NCI-H2029 (cell line): Measurements from ENCODE around the gene YIPF7.
A peak's percentile ranks its signal among the peaks of the same experiment; 100 is the strongest.

Experiments used
- DNase-seq: peaks from one replicate; lab custom pipeline; 2025; lab: John Stamatoyannopoulos, UW

The YIPF7 gene

DNA sequence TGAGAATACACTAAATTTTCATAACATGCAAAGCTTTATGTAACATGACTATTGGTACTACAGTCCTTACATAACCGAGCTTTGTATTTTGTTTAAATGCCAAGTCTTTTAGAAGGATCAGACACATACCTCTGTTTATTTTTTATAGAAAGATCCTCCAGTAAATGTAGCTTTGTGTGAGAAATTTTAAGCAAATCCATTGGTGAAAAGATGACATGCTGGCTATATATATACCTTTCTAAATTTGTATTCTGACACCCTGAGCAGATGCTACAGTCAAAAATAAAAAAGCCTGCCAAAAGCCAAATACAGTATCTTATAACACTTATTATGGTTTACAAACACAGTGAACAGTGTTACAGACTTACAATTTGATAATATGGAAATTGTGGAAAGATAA is at the start of gene YIPF7:
TSS of gene YIPF7 (minus strand) at position 201 of the 400 bp plus-strand sequence. CDS start 1,525 bp downstream, outside the sequence.
- DNase-seq: no peak

DNA sequence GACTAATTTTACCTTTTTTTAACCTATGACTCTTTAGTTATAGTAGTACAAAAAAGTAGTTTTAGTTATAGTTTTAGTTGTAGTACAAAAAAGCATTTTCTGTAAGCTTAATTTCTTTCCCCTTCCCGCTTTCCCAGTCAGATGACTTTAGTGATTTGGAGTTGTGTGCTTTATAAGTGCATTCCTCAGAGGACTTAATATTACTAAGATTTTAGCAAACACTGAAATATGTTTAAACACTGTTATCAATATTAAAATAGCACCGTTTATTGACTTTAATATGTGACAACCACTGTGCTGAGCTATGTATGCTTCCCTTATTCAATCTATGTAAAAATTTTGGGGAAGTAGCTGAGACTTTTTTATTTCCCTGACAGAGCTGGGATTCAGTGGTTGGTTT is 49.6 kb upstream of the YIPF7 start:
- no peak for DNase-seq

DNA sequence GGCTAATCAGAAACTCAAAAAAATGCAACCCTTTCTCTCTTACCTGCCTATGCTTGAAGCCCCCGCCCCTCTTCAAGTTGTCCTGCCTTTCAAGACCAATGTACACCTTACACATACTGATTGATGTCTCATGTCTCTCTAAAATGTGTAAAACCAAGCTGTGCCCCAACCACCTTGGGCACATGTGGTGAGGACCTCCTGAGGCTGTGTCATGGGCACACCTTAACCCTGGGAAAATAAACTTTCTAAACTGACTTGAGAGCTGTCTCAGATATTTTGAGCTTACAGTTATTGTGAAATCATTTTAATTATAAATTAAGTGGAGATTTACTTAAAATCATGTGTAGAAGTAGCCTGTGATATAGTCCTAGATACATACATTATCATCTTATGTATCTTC is 49.0 kb upstream of the YIPF7 start:
- DNase-seq: no peak

DNA sequence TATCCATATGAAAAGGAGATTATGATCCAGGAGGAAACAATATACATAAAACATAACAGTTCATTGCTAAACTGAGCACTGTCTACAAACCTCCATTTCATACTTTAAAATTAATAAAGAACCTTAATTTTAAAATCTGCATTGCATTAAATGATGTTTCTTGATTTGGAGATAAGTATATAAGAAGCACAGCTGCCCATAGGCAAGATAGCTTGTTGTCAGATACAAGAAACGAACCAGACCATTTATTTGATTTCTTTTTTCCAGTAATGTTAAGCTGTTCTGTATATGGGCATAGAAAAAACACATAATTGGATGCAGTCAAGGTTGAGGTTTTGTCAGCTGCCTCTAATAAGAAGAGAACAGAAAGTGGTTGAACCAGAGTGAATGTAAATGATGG is 33.2 kb upstream of the YIPF7 start:
- no peak for DNase-seq

DNA sequence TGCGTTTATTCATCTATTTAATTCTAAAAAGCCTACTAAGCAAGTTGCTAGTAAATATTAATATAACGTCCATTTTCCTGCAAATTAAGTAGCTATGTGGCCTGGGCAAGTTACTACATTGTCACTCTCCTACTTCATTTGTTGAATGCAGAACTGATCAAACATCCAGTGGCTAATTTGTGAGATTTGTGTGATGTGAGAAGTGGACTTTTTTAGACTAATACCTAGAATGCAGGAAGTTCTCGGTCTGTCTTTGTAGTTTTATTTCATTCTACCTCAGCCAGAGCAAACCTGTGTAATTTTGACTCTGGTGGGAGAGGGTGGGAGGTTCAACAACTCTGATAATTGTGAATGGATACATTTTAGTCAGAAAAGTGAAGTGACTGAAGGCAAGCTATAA is 27.6 kb upstream of the YIPF7 start:
- no peak for DNase-seq

DNA sequence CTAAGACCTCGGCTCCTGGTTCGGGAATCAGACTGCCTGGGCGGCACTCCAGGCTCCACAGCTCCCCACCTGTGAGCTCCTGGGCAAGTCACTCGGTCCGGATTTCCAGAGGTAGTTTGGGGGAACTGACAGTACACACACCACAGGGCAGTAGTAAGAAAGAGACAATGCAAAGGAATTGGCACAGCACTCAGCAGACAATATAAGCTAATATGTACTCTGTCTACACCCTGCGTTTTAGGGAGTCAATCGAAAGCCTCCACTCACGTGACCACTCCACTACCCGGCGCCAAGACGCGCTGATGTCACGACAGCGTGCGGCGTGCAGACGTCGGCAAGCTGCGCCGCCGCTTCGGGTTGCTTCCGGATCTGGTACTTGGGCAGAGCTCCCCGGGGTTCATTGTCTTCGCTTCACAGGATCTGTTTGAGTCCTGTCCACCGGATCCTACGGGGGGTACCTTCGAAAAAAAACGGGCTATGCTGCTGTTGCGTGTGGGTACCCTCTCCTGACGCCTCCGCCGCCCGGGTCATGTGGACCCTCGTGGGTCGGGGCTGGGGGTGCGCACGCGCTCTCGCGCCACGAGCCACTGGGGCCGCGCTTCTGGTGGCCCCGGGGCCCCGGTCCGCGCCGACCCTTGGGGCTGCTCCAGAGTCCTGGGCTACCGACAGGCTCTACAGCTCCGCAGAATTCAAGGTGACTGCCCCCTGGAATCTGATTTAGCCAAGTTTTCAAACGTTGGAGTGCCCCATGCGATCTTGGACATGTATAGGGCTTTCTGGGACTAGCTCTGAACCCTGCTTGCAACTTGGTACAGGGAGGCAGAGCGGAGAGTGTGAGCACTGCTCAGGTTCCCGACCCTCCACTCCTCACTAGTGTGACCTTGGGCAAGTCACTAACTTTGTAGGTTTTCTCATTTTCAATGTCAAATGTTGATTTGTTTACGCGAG is 26.9 kb upstream of the YIPF7 start, which contains the start of gene GUF1:
TSS of gene GUF1 (plus strand) at position 327 of the 948 bp plus-strand sequence. CDS start at position 530, 203 bp downstream.
- DNase-seq: peak; percentile 85

DNA sequence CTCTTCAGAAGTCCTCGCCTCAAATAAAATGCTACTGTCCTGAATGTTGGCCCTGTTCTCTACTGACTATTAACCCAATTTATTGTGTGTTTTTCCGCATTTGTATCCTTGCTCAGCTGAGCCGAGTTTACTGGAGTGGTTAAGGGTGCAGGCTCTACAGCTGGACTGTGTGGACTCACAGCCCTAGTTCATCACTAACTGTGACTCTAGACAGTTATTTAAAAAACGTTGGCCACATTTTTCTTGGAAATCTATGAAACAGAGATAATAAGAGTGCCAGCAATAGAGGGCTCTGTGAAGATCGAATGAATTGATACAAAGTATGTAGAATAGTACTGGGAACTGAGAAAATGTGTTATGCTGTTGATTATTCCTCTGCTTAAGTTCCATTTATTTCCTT is 23.9 kb upstream of the YIPF7 start:
- DNase-seq: no peak

DNA sequence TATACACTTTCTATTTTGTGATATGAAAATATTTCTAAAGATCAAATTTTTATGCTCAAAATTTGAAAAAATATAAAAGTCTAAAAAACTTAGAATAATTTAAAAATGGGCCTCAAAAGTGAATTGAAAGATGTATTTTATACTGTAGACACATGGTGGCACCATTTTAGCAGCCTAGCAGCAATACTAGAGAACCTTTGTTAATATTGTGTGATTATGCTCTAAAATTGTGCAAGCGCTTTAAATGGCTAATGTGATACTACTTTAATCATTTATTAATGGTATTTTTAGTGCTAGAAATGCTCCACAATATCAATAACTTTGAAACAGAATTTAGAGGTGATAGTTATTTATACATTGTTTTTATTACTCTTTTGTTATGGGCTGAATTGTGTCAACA is 23.0 kb upstream of the YIPF7 start:
- no peak for DNase-seq

DNA sequence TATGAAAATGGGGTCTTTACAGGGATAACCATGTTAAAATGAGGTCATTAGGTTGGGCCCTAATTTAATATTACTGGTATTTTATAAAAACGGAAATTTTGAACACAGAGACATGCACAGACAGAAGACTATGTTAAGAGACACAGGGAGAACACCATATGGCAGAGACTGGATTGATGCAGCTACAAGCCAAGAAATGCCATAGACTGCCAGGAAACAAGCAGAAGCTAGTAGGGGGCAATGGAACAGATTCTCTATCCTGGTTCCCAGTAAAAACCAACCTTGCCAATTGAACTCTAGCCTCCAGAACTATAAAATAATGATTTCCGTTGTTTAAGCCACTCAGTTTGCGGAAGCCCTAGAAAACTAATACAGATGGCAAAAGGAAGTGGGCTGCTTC is 20.2 kb upstream of the YIPF7 start:
- DNase-seq: no peak

DNA sequence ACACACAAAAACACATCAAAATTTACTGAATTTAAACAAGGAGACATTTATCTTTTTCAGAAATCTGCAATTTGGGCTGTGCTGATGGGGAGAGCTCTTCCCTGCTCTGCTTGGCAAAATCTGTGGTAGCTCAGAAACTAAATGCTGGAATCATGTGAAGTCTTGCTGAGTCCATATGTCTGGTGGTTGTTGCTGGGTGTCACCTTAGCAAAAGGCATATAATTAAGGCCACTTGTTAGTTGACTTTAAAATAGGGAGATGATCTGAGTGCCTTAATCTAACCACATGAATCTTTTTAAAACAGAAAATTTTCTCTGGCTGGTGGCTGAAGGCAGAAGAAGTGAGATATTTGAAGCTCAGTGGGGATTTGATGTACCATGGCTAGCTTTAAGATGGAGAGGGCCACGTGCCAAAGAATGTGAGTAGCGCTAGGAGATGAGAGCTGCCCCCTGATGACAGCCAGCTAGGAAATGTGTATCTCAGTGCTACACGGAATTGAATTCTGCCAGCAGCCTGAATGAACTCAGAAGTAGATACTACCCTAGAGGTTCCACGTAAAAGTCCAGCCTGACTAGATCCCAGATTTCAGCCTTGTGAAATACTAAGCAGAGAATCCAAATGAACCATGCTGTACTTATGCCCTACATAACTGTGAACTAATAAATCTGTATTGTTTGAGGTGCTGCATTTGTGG is 19.2 kb upstream of the YIPF7 start:
- DNase-seq: no peak

DNA sequence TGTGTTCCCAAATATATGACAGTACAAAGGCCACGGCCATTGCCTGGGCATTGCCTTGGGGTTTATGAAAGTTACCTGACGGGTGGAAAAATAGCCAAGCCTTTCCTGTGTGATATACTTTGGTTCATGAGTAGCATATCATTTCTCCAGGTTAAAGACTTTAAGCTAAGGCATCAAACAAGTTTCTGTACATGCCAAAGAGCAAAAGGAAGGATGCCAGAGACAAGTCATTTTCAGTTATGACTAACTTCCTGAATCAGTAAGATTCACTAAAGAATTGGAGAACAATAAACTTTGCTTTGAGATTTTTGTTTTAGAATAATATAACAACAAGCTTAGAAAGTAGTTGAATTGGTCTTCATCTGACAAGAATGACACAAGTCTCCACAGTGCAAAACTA is 17.1 kb upstream of the YIPF7 start:
- DNase-seq: no peak

DNA sequence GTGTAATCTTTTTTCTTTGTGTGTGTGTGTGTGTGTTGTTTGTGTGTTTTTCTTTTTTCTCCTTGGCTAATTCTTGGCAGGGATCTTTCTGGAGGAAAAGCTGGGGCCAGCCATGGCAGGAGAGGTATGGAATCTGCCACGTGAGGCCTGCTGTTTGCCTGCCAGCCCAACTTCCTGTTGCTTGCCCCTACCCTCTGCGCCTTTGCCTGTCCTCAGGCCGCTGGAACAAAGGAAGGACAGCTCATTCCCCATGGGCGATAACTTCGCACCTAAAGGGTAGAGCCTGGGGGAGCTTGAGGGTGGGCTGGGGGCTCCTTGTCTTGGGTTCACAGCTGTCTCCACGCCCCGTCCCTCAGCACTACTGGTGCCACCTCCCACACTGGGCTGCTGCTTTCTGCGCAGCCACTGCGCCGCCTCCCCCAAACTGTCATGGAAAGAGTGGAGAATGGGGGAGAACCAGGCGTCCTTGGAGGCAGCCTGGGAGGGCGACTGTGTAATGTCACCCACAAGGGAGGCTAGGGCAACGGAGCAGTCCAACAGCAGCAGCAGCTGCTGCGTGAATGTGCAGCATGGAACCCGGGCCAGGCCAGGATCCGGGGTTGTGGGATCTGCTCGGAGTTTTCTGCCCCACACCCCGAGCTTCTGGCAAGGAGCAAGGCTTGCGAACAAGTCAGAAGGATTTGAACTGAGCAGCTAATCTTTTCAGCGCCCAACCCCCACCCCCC is 12.3 kb upstream of the YIPF7 start:
- no peak for DNase-seq

DNA sequence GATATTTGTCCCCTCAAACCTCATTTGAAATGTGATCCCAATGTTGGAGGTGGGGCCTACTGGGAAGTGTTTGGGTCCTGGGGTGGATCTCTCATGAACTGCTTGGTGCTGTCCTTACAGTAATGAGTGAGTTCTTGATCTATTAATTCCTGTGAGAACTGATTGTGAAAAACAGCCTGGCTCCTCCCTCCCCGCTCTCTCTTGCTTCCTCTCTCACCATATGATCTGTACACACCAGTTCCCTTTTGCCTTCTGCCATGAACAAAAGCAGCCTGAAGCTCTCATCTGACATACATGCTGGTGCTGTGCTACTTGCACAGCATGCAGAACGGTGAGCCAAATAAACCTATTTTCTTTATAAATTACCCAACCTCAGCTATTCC is 11.2 kb upstream of the YIPF7 start:
- no peak for DNase-seq

DNA sequence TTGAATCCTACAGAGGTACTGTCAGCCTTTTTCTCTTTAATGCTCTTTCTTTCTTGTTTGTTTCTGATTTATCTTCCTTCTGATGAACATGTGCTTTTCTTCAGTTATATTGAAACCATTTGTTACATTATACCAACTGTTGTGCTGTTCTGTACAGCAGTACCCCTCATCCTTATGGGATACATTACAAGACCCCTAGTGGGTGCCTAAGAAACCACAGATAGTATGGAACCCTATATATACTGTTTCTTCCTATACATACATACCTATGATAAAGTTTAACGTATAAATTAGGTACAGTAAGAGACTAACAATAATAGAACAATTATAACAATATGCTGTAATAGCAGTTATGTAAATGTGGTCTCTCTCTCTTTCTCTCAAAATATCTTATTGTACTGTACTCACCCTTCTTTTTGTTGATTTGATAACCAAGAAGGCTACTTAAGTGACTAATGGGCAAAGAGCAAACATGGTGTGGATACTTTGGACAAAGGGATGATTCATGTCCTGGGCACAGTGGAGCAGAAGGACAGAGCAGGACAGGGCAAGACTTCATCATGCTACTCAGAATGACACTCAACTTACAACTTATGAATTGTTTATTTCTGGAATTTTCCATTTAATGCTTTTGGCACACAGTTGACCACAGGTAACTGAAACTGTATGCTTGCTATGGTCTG is 10.7 kb upstream of the YIPF7 start:
- DNase-seq: no peak

DNA sequence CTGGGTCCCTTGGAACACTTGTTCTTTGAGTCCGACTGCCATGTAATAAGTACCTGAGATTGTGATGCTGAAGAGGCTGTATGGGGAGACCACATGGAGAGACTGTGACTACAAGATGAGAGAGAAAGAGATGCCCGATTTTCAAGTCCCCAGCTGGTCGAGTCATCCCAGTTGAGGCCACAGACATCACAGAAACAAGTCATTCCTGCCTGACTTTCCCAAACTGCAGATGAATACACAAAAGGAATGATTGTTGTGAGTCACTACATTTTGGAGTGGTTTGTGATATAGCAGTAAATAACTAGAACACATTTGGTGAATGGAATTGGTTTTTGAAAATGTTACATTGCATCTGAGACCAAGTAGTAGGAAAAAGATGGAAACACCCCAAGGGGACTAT is 9.0 kb upstream of the YIPF7 start:
- DNase-seq: no peak

DNA sequence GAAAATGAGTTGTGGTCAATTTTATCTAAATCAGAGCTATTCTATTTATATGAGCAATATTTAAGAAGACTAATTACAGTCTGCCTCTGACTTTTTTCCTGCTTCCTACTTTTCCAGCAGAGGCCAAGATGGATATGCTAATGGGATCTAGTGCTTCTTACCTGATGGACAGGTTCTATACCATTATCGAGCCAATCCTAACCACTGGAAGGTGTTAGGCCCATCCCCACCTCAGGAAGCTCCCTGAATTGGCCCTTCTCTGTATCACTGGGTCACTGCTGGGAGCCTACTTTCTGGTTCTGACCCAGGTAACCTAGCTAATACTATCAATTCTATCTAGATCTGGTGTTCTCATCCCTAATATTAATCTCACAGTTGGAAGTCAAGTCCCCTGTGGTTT is 577 bp upstream of the YIPF7 start:
- DNase-seq: no peak

DNA sequence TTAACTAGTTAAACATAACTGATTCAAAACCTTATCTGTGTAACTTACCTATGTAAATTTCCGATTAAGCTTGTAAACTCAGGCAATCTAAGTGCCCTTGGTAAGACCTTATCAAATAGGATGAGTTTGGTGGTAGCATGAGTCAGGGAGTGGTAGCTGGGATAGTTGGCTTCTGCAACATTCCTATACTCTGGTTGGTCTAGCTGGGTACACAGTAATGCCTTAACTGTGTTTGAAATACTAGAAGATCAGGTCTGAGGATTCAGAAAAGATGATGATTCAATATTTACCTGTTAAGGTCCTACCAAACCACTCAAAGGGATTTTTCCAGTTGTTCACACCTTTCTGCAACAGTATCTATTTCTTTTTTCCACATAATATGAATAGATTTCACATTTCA is 5.3 kb downstream of the YIPF7 start:
- no peak for DNase-seq

DNA sequence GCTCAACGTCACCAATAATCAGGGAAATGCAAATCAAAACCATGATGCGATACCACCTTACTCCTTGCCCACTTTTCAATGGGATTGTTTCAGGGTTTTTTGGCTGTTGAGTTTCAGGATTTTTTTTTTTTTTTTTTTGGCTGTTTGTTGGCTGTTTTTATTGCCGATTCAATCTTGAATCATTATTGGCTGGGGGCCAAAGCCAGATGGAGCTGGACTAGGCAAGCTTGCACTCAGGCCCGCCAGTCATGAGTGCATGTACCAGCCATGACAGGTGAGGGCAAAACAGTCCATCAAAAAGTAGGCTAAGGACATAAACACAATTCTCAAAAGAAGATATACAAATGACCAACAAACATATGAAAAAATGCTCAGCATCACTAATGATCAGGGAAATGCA is 13.3 kb downstream of the YIPF7 start:
- no peak for DNase-seq

DNA sequence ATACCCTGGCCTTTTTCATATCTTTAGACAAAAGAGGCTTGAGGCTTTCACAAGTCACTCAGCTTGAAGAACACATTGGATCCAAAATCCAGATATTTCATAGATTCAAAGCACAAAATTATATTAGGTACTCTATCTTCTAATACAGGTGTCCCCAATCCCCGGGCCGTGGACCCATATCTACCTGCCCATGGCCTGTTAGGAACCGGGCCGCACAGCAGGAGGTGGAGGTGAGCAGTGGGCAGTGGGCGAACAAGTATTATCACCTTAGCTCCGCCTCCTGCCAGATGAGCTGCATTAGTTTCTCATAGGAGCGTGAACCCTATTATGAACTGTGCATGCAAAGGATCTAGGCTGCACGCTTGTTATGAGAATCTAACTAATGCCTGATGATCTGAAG is 18.7 kb downstream of the YIPF7 start:
- no peak for DNase-seq

DNA sequence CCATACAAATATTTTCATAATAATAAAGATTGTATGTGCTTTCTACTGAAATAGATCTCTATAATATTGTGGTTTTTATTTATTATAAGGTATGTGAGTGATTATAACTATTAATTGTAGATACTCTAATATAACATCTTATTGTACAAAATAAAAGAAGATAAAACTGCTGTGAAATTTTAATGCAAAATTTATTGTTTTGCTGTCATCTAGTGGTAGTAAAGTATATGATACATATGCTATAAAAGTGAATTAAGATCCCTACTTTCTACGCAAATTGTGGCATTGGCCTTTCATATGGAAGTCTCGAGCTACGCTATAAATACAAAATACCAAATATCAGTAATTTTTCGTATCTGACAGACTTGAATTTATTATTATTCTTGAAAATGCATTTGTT is 19.3 kb downstream of the YIPF7 start:
- no peak for DNase-seq

DNA sequence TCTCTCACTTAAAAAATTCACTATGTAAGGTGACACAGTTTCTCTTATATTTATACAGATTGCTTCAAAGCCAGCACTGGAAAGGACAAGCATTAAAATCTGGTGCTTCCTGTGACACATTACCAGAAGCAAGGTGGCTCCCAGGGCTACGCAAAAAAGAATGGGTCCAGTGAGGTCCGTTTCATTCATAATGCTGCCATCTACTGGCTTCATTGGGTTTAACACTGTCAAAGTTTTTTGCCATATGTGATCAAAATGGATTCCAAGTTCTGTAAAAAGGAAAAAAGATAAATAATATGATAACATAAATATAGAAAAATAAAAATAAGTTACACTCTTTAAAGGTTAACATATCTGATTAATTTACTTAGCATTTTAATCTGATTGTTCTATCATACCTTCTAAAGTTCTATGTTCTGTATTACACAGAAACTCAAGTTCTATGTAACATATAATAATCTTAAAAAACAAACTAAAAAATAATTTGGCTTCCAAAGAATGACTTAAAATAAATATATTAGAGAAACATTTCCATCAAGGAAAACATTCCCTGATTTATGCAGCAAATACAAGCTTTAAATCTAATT is 22.1 kb downstream of the YIPF7 start:
- peak; percentile 31 for DNase-seq

DNA sequence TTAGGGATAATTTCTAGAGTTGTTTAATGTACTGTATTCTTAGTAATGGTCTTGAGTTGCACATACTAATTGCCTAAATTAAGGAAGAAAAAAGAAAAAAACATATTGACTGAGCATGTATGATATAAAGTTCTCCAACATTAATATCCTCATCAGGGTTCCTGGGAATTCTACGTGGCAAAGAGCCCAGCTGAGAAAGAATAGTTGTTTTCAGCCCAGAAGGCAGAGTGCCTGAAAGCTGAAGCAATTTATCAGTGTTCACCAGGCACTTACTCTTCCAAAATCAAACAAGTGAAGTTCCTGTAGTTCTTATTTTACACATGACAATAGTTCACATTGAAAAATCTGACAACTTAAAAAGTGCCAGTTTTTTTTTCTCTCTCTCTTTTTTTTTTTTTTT is 27.7 kb downstream of the YIPF7 start:
- no peak for DNase-seq
